Spinal cord (tissue), 10 donors: ENCODE measurements around the gene CSRNP3. TPM values are rescaled to one million over a fixed set of nuclear protein-coding genes. Genes with fewer than 3 reads are reported as not detected.

Source experiments
- DNase-seq, 6 donors: peaks; one replicate each; pipeline versions ENCODE4 v3.0.0 to v3.0.0-alpha.2; 2013 to 2015; ENCODE audit warnings: low spot score in 6 of 6, low read depth in 4 of 6
- H3K27ac ChIP-seq: one replicate; pipeline ENCODE4 v1.5.1; 2013; ENCODE audit warnings: low read depth, low read length, control low read depth
- H3K27me3 ChIP-seq: one replicate; pipeline ENCODE4 v1.6.1; 2013; ENCODE audit warnings: low read length; ENCODE audit not compliant: control insufficient read depth, insufficient read depth
- H3K36me3 ChIP-seq: one replicate; pipeline ENCODE4 v1.6.1; 2013; ENCODE audit warnings: low read length; ENCODE audit not compliant: control insufficient read depth, insufficient read depth
- H3K4me1 ChIP-seq: one replicate; pipeline ENCODE4 v1.6.1; 2013; ENCODE audit warnings: low read length; ENCODE audit not compliant: control insufficient read depth, insufficient read depth
- H3K4me3 ChIP-seq: one replicate; pipeline ENCODE4 v1.5.1; 2013; ENCODE audit warnings: low read depth, low read length, control low read depth
- H3K9me3 ChIP-seq: one replicate; pipeline ENCODE4 v1.6.1; 2013; ENCODE audit warnings: low read length; ENCODE audit not compliant: control insufficient read depth, insufficient read depth
- WGBS: methylation state at CpG from one replicate; pipeline ENCODE4 v1.1.5; 2013; ENCODE audit warnings: missing lambda C conversion rate; ENCODE audit not compliant: insufficient coverage; 5-methylcytosine and 5-hydroxymethylcytosine counted together
- polyA plus RNA-seq, 2 donors: library from polyadenylated mRNA; unstranded; fragments of 120-200 nt; gene quantifications; one replicate each; pipeline ENCODE4 v1.2.1, GENCODE V29; 2013; ENCODE audit not compliant: insufficient read length in 2 of 2
- total RNA-seq, 2 donors: library from RNA; depleted of rRNA in 1 of 2; stranded (reverse); fragments of 120-200 nt in 1 of 2; fragments of >200 nt in 1 of 2; gene quantifications; one replicate each; pipeline versions ENCODE4 v1.2.3 to v1.2.4, GENCODE V29; 2013 to 2014
- donor health status: healthy.

CSRNP3 gene
- total and polyA plus RNA-seq, 4 donors, result 21.7 to 82.9 (median 35.2) TPM

- Histone ChIP-seq H3K36me3 (no peaks in the 10 kb centered on the region), H3K4me1 (no peaks in the 10 kb centered on the region), H3K9me3 (no peaks in the 10 kb centered on the region), H3K27ac (no peak overlapping the region), H3K27me3 (no peaks in the 10 kb centered on the region), H3K4me3 (no peak overlapping the region)
- DNase-seq, result no peak
- 80% methylated on average over 1 of the region's 2 CpGs for WGBS
Observed at GRCh38 chr2:165558832-165559231, 89.3 kb downstream of the CSRNP3 start.

- DNase-seq, result peak in 1 of 6 donors; percentile 59
- H3K4me3 ChIP-seq, result no peak overlapping the region
- H3K27me3 ChIP-seq, result no peaks in the 10 kb centered on the region
- no peaks in the 10 kb centered on the region for H3K36me3 ChIP-seq
- no peaks in the 10 kb centered on the region for H3K9me3 ChIP-seq
- WGBS, result 100% methylated on average over 2 of the region's 4 CpGs
- no peaks in the 10 kb centered on the region for H3K4me1 ChIP-seq
- no peak overlapping the region for H3K27ac ChIP-seq
Observed at GRCh38 chr2:165560377-165560988, 91.0 kb downstream of the CSRNP3 start.

- WGBS, result no CpG with 5 or more reads among the region's 1 CpG
- Histone ChIP-seq H3K27ac (no peak overlapping the region), H3K4me3 (no peak overlapping the region), H3K9me3 (no peaks in the 10 kb centered on the region), H3K36me3 (no peaks in the 10 kb centered on the region), H3K4me1 (no peaks in the 10 kb centered on the region), H3K27me3 (no peaks in the 10 kb centered on the region)
- DNase-seq, result no peak
Observed at GRCh38 chr2:165561516-165561915, 92.0 kb downstream of the CSRNP3 start.

- no peak for DNase-seq
- Histone ChIP-seq H3K4me1 (no peaks in the 10 kb centered on the region), H3K27me3 (no peaks in the 10 kb centered on the region), H3K27ac (no peak overlapping the region), H3K36me3 (no peaks in the 10 kb centered on the region), H3K9me3 (no peaks in the 10 kb centered on the region), H3K4me3 (no peak overlapping the region)
Observed at GRCh38 chr2:165562233-165562632, 92.7 kb downstream of the CSRNP3 start.

- no peaks in the 10 kb centered on the region for H3K36me3 ChIP-seq
- H3K27ac ChIP-seq, result no peak overlapping the region
- no peaks in the 10 kb centered on the region for H3K27me3 ChIP-seq
- H3K4me3 ChIP-seq, result no peak overlapping the region
- no peaks in the 10 kb centered on the region for H3K4me1 ChIP-seq
- no peak for DNase-seq
- no peaks in the 10 kb centered on the region for H3K9me3 ChIP-seq
- 83% methylated on average over 1 of the region's 6 CpGs for WGBS
Observed at GRCh38 chr2:165563468-165564225, 94.1 kb downstream of the CSRNP3 start.

GRCh38 chr2:165566008-165566407 is 96.5 kb downstream of the CSRNP3 start:
- DNase-seq, result no peak
- H3K4me1 ChIP-seq, result no peaks in the 10 kb centered on the region
- H3K36me3 ChIP-seq, result no peaks in the 10 kb centered on the region
- WGBS, result 100% methylated on average over 4 of the region's 4 CpGs
- no peak overlapping the region for H3K27ac ChIP-seq
- no peak overlapping the region for H3K4me3 ChIP-seq
- no peaks in the 10 kb centered on the region for H3K9me3 ChIP-seq
- no peaks in the 10 kb centered on the region for H3K27me3 ChIP-seq

- Histone ChIP-seq H3K4me3 (no peak overlapping the region), H3K36me3 (no peaks in the 10 kb centered on the region), H3K4me1 (no peaks in the 10 kb centered on the region), H3K27me3 (no peaks in the 10 kb centered on the region), H3K9me3 (no peaks in the 10 kb centered on the region), H3K27ac (no peak overlapping the region)
- no peak for DNase-seq
- no CpG with 5 or more reads among the region's 2 CpGs for WGBS
Observed at GRCh38 chr2:165567273-165567672, 97.8 kb downstream of the CSRNP3 start.

GRCh38 chr2:165568361-165568760 is 98.9 kb downstream of the CSRNP3 start:
- Histone ChIP-seq H3K36me3 (no peaks in the 10 kb centered on the region), H3K4me1 (no peaks in the 10 kb centered on the region), H3K27me3 (no peaks in the 10 kb centered on the region), H3K4me3 (no peak overlapping the region), H3K9me3 (no peaks in the 10 kb centered on the region), H3K27ac (no peak overlapping the region)
- no peak for DNase-seq

GRCh38 chr2:165571477-165571876 is 102.0 kb downstream of the CSRNP3 start:
- no CpG with 5 or more reads among the region's 1 CpG for WGBS
- Histone ChIP-seq H3K4me3 (no peak overlapping the region), H3K27me3 (no peaks in the 10 kb centered on the region), H3K4me1 (no peaks in the 10 kb centered on the region), H3K27ac (no peak overlapping the region), H3K36me3 (no peaks in the 10 kb centered on the region), H3K9me3 (no peaks in the 10 kb centered on the region)
- no peak for DNase-seq

GRCh38 chr2:165572151-165572550 is 102.7 kb downstream of the CSRNP3 start:
- Histone ChIP-seq H3K27me3 (no peaks in the 10 kb centered on the region), H3K9me3 (no peaks in the 10 kb centered on the region), H3K27ac (peak overlapping the region; percentile 25), H3K4me1 (no peaks in the 10 kb centered on the region), H3K36me3 (no peaks in the 10 kb centered on the region), H3K4me3 (peak overlapping the region; percentile 50)
- DNase-seq, result peak in 4 of 6 donors; percentile 56 to 97 (median 74)
- no CpG with 5 or more reads among the region's 3 CpGs for WGBS
